ENCODE results near the gene TRIP11.

The TRIP11 gene

DNA sequence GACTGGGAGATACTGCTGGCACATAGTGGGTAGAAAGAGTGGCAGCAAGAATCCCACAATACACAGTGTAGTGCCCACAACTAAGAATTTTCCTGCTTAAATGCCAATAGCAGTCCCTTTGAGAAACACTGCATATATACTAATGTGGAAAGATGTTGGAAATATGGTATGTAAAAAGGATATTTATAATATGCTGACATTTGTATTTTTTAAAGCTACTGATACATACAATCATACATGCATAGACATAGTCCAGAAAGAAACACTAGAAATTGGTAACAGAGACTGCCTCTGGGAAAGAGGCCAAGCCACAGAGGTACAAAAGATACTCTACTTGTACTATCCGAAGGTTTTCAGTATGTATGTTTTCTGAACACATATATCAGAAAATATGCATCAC lies 30.3 kb downstream of the TRIP11 start:
- no peak for DNase-seq

DNA sequence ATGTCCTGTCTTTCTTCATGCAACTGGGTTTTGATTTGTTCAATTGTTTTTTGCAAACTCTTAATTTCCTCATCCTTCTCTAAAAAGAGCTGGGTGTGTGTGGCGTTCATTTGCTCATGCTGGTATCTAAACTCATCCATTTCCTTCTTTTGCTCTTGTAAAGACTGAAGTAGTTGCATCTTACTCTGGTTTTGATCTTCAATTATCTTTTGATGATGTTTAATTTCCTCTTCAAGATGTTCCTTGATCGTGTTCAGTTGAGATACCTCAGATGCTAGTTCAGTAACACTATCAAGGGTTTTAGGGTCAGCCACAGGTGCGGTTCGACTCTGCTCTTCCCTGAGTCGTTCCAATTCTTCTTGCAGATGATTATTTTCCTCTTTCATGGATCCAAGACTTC lies 34.8 kb downstream of the TRIP11 start:
- no peak for DNase-seq

DNA sequence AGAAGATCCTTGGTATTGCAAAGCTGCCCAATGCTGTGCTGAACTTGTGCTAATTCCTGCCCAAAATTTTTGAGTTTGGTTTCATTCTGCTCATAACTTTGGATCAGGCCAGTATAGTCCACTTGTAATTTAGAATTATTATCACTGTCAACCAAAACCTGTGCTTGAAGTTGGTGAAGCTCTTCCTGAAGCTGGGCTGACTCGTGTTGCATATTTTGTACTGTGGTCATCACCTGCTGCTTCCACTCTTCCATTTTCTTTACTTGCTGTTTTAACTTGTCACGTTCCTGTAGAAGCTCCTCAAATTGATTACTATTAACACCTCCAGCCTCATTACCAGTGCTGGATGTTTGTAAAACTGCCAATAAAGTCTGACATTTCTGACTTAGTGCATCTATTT lies 35.8 kb downstream of the TRIP11 start:
- DNase-seq, result no peak

DNA sequence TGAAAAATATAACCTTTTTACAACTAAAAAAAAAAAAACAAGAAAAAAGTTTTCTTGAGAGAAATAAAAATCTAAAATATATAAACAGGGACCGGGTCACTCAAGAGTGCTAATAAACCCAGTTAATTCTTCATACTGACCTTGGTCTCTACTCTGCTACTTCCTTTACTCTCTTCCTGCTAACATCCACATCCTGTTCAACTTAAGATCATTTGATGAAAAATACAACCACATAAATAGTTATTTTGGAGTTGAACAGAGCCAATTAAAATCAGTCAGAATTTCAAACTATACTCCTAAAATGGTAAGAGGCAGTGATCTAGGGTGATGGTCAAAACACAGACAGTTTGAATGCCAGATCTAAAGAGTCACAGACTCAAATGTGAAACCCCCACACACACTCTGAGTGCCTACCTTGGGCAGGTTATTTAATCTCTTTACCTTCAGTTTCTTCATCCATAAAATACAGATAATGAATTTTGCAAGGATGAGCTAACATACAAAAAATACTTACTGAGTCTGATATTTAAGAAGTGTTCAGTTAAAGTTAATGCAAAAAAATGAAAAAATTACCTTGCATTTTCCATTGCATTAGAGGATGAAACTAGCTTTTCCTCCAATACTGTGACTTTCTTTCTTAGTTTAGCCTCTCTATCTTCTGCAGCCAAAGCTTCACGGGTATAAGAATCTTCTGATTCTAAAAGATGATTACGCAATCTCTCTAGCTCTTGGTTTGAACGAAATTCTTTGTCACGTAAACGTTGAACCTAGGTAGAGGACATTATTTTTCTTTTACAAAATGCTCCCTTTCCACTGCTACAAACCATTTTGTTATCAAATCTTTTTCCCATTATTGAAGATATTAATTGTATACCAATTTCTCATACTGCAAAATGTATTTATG lies 40.9 kb downstream of the TRIP11 start:
- no peak for DNase-seq

DNA sequence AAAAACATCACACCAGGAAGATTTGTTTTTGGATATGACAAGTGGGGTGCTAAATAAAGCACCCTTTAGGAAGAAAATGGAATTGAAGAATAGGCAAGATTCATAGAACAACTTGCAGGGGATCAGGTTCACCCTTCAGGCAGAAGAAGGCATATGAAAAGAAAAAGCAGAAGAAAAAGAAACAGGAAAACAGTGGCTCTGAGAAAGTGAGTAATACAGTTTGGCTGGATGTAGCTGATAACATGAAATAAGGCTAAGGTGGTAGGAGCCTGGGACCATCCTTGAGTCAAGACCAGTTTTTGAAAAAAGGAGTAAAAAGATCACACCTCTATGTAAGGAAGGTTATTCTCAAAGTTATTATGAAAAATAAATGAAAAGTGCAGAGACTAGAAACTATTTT lies 42.4 kb downstream of the TRIP11 start:
- no peak for DNase-seq

DNA sequence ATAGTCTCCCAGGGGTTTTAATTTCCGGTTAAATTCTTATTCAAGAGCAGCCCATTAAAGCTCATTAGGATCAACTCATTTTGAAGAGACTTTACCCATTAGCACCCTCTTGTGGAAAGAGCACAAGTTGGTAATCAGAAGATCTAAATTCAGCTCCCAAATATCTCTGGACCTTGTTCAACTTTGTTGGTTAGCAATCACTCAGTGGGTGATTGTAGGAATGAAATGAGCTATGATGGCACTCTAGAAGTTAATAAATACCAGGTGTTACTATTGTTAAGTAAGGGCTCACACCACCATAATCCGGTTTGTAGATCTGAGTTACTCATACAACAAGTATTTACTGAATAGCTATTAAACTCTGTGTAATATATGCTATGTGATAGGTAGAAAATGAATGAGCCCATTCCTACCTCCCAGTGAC lies 42.9 kb downstream of the TRIP11 start:
- DNase-seq, result peak; percentile 59 to 78 (median 76)

DNA sequence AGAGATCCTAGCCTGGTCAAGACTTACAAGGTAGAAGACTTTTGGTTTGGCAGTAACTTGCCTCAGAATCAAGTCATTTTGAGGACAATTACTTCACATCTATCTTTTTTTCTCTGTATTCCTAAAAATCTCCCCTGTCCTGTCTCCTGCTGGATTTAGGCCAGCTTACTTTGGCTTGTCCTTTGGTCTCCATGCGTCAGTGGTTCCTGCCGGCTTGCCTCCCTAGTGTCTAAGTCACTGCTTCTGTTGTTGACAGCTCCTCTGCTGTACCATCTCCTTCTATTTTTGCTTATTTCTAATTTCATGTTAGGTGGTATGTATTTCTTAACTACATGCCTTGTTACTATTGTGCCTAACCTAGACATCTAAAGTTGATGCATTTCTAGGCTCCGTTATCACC lies 52.7 kb downstream of the TRIP11 start:
- no peak for DNase-seq

DNA sequence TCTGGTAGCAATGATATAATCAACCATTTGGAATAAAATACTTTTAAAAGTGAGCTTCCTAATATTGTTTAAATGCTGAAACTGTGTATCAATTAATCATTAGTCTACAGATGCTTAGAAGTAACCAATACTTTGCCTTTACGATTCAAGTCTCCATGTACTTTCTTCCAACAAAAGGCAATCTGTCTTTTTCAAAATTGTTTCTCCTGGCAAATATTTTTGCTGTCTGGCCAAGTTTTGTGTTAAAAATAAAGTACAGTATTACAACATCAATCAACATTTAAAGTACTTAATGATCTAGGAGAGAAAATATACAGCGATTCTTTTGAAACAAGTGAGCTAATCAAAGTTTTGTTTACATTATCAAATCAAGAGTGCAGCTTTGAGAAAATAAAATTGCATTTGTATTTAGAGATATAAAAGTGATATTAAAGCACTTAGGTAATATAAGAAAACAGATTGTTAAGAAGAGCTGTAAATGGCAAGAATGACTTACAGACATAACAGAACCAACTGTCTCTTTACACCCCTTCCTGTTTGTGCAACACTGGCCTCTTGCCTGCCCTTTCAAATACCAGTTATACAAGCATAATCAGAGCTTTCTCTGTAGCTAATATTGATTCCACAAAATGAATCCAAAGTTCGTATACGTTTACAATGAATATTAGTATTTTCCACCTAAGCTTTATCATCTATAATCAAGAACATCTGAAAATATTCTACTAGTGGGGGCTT lies 54.2 kb downstream of the TRIP11 start:
- peak; percentile 24 to 56 (median 55) for DNase-seq

DNA sequence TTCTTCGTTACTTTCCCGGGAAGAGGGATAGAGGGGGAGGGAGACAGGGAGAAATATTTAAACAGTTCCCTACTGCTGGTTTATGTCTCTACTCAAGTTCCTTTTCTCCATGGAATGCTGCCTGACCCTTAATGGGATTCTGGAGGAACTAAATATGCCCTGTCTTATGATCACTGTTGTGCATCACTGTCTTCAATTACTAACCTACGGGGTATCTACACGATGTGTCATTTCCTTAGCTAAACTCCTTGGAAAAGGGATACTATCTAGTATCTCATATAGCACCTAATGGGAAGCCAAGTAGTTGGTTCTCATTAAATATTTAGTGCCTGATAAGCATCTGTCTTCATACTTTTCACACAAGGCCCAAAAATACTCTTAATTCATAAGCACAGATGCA lies 54.9 kb downstream of the TRIP11 start:
- peak; percentile 20 to 64 (median 61) for DNase-seq

DNA sequence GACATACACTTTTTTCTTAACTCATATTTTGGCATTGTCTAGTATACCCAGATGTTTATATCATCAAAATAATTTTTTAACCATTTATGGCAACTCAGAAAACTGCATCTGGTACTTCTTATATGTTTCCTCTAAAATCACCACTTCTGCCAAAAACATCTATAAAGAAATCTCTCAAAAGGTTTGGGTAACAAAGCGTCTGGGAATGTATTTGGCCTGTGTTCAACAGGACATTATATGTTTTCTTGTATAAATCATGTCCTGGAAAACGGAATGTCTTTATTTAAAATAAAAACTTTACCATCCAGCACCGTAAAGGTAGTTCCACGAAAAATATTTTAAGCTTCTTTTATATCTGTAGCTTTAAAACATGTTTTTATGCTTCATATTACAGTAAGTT lies 56.3 kb downstream of the TRIP11 start:
- DNase-seq, result no peak

DNA sequence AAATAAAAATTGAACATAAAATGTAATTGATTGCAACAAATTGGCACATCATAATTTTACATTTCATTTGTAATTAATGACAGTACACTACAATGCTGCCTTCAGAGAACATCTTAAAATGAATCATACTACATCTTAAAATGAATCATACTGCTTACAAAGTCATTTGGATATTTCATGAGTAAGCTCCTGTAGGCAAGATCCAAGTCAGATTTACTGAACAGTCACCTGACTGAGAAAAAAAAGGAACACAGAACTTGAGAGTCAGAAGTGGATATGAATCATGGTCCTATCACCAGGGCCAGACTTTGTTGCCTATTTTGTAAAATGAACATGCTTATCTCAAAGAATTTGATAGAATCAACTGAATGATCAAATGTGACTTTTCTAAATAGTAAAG lies 59.7 kb downstream of the TRIP11 start:
- peak; percentile 78 to 97 (median 95) for DNase-seq

DNA sequence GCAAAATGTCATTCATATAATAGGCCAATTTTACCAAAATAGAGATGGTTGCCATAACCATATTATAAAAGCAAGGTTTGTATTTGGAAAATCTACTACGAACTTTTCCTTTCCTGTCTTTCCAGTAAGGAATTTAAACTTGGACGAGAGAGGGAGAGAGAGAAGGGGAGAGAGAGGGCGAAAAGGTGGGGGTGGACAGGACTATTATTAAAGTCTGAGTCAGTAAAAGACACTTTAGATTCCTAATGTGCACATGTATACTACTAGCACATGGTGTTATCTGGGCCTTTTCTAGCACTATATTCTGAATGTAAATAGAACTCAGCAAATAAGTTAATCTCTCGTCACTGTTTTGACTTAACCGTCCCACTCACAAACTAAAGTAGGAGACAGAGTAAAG lies 62.0 kb downstream of the TRIP11 start:
- DNase-seq, result no peak

DNA sequence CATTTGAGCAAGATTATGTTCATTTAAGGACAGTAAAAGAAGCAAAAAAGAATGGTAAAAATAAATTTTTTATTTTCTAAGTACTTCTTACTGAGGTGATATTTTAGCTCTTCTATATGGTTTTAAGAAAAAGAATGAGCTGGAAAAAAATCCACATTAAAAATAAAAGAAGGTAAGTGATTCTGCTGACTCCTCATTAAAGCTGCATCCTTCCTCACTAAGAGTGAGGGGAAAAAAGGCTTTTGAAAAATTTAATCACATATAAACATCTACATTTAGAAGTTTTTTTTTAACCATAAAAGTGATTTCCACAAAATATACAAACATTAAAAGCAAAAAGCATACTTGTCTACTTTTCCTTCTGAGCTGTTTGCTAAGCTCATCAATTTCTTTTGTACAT lies 64.1 kb downstream of the TRIP11 start:
- no peak for DNase-seq

DNA sequence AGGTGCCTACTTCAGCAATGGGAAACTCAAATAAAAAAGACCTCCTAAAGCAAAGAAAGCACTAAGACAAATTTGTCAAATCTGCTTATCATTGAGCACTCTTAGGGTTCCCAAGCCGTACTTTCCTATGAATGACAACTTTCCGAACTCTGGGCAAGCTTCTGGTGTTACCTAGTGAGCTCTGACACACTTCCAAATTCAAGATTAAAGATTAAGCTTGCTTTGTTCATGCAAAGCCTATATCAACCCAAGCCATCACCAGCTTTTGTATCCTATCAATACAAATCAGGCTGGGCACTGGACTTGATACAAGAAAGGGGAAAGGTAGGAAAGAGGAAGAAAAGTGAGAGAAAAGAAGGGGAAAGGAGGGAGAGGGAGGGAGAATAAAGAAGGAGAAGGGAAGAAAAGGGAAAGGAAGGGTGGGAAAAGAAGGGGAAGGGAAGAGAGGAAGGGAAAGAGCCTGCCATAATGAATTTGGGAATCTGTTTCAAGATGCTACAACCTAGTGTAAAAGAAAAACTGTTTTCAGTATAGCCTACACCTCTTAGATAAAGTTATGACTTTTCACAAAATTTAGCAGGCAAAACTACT lies 68.6 kb downstream of the TRIP11 start:
- DNase-seq, result no peak

DNA sequence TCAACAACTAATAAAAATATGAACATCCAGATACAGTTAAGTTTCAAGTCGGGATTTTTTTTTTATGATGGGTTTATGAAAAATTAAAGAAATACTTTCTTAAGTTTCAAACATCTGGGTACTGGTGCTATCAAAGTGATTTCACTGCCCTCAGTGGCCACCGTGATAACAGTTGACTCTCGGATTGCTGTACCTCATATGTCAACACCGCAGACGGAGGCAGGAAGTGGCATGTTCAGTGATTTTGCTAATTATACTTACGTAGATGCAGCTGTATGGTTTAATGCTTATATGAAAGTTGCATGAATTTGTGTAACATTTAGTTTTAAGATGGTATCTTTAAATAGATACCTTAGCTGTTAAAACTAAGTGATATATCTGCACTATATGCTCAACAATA lies 71.6 kb downstream of the TRIP11 start:
- no peak for DNase-seq

DNA sequence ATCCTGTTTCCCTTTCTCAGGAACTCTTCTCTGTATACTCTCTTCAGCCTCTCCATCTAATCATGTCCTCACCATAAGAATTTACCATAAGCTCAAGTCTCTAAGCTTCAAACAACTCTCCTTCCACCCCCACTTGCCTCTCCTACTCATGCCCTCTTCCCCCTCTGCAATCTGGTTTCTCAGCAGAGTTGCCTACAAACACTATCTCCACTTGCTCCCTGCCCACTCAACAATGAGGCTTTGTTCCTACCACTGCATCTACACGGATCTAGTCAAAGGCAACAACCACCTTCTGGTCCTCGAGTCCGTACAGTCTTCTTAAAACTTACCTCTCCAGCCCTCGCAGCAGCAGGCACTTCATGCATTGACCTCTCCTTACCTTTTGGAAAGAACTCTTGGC lies 75.1 kb downstream of the TRIP11 start:
- no peak for DNase-seq

DNA sequence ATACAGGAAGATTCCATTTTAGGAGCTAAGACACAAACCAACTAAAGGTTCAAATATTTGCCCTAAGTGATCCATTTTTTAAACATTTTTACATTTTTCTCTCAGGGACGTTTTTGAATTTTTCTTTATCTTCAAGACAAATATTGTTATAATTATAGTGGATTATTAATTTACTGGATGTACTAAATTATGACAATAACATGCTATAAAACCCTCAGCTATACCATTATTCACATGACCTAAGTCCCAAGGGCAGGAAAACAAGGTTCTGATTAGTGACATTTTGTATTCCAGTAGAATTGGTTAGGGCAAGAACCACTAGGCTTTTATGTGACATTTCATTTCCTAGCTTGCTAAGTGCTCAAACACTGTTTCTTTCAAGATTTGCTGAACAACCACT lies 75.8 kb downstream of the TRIP11 start:
- no peak for DNase-seq

DNA sequence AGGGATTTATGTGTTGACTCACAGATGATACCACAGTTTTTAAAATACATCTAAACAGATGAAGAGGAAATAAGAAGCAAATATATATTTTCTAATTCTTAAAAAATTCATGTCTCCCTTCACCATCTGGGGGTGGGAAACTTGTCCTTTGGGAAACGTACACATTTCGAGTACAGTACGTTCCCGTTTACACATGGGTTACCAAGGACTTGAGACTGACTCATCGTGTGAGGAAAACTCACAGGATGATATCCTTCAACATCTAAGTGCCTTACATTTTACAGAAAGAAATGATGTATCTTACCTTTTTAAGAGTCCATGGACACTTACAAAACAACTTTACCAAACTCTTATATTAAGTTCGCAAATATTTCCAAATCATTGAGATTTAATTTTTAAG lies 76.4 kb downstream of the TRIP11 start:
- no peak for DNase-seq

DNA sequence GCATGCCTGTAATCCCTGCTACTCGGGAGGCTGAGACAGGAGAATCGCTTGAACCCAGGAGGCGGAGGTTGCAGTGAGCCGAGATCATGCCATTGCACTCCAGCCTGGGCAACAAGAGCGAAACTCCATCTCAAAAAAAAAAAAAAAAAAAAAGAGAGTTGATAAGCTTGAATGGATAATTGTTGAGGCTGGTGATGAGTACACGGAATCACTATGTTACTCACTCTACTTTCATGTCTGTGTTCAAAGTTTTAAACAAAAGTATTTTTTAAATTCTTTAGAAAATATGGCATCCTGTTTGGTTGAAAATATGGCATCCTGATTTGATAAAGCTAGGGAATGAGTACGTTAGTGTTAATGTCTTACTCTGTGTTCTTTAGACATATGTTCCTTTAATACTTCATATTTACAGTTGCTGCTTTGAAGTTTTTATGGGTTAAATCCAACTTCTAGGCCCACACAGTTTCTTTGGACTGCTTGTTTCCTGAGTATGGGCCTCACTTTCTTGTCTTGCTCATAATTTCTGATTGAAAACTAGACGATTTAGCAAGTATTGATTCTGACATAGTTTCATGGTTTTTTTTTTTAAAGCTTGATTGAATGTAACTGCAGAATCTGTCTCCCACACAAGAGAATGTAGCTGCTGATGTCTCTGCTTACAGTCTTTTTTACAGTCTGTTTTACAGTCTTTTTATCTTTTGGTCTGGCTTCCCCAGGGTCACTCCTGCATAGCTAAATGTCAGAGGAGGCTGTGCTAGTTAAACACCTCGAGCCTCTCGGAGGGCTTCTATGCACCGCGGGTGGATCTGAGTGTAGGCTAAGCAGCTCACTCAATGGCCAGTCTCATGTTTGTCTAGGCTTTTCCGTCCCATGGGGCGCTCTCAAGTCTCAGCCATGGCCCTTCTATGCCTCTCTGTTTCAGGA lies 78.3 kb downstream of the TRIP11 start:
- DNase-seq, result no peak

DNA sequence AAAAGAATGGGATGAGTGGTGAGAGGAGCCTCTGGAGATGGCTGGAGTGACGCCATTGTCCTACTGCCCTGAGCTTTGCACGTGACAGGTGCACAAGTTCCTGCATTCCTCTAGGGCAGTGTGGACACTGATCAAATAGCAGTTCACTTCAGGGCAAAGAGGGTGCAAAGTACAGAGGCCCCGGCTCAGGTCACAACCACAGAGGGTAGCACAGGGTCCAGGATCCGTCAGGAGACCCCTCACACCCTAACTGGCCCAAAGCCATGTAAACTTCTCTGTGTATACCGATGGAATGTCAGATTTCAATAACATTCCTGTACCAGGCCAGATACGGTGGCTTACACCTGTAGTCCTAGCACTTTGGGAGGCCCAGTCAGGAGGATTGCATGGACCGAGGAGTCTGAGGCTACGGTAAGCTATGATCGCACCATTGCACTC lies 82.0 kb downstream of the TRIP11 start:
- no peak for DNase-seq

DNA sequence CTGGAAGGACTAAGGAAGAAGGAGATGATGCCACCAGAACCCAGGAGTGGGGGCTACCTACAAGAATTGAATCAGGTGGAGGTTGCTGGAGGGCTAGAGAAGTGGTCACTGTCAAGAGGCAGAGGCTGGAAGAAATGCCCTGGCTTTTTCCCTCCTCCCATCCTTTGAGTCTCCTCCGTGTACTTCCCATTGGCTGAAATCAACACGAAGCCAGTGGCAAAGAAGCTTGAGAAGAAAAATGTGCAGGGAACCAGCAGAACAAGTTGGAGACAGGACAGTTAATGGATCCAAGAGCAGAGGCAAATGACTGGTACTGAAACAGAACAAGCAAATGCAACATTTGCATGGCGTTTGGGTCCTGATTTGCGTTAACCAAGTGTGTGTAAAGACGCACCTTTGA lies 83.2 kb downstream of the TRIP11 start:
- no peak for DNase-seq

DNA sequence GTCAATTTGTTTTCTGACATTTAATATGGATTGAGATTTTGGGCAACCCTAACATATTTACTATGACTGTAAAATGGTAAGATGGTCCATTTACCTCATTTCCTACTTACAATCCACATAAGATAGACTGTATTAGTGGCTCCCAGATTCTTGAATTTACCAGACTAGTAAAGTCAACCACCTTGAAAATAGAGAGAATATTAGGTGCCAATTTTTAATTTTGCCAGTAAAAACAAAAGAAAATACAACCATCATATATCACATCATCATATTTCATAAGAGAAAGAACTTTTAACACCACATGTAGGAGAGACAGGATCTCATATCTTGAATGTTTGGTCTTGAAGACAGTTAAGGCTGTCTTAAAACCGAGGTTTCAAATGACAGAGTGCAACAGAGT lies 84.7 kb downstream of the TRIP11 start:
- no peak for DNase-seq
